Esophagus squamous epithelium (tissue), 5 donors: ENCODE results near the gene SLC39A7. TPM values are rescaled to one million over a fixed set of nuclear protein-coding genes. Genes with fewer than 3 reads are reported as not detected.

Source experiments
- DNase-seq: peaks from one replicate; lab custom pipeline; 2025; lab: John Stamatoyannopoulos, UW
- H3K27ac ChIP-seq, 4 donors: fragments of 200-600 bp; sonication (generic); one replicate each; pipeline ENCODE4 v1.5.1; 2016 to 2019; ENCODE audit warnings: mild to moderate bottlenecking in 1 of 4
- H3K27me3 ChIP-seq, 4 donors: fragments of 200-600 bp; sonication (generic); 1 replicate in 3 of 4; 2 replicates in 1 of 4; pipeline versions ENCODE4 v1.5.1 to v1.6.0; 2017 to 2021; ENCODE audit warnings: antibody characterized with exemption in 1 of 4
- H3K36me3 ChIP-seq, 3 donors: fragments of 200-600 bp; sonication (generic); one replicate each; pipeline ENCODE4 v1.5.1; 2016 to 2019
- H3K4me1 ChIP-seq, 3 donors: fragments of 200-600 bp; sonication (generic); one replicate each; pipeline ENCODE4 v1.5.1; 2017 to 2019
- H3K4me3 ChIP-seq, 4 donors: fragments of 200-600 bp; sonication (generic); 1 replicate in 3 of 4; 2 replicates in 1 of 4; pipeline ENCODE4 v1.5.1; 2016 to 2019; ENCODE audit warnings: mild to moderate bottlenecking in 2 of 4, moderate library complexity in 1 of 4
- H3K9me3 ChIP-seq, 3 donors: fragments of 200-600 bp; sonication (generic); one replicate each; pipeline ENCODE4 v1.5.1; 2016 to 2019
- POLR2A ChIP-seq, 4 donors: fragments of 450-650 bp; IDR thresholded peaks; one replicate each; pipeline ENCODE4 v1.6.1; 2017; ENCODE audit warnings: antibody characterized with exemption in 4 of 4, mild to moderate bottlenecking in 4 of 4, moderate library complexity in 3 of 4
- WGBS, 2 donors: methylation state at CpG; one replicate each; pipeline ENCODE4 v1.1.5; 2018; 5-methylcytosine and 5-hydroxymethylcytosine counted together
- intact Hi-C: fragments of 100-400 bp; cut with DNase I; formaldehyde crosslinking; loops from one replicate; pipeline ENCODE4 v1.15.0; 2022
- total RNA-seq, 4 donors: library from RNA; depleted of rRNA; stranded (reverse); fragments of >200 nt; gene quantifications; one replicate each; pipeline ENCODE4 v1.1.0, GENCODE V29; 2016
- TF ChIP-seq, protein P1 (sequence below), 6 experiments: fragments of 450-650 bp in 4 of 6; fragments of 200-600 bp in 2 of 6; sonication (generic) in 2 of 6; IDR thresholded peaks; one replicate each; pipeline ENCODE4 v1.5.1; 2016 to 2019; ENCODE audit warnings: antibody characterized with exemption in 6 of 6, mild to moderate bottlenecking in 4 of 6, moderate library complexity in 4 of 6
- donor health status: DM: yes; HTN: yes; CAD: no.

SLC39A7 gene
- total RNA-seq, 4 donors from 2014 or later, result 43.1 to 72.4 (median 62.4) TPM

DNA sequence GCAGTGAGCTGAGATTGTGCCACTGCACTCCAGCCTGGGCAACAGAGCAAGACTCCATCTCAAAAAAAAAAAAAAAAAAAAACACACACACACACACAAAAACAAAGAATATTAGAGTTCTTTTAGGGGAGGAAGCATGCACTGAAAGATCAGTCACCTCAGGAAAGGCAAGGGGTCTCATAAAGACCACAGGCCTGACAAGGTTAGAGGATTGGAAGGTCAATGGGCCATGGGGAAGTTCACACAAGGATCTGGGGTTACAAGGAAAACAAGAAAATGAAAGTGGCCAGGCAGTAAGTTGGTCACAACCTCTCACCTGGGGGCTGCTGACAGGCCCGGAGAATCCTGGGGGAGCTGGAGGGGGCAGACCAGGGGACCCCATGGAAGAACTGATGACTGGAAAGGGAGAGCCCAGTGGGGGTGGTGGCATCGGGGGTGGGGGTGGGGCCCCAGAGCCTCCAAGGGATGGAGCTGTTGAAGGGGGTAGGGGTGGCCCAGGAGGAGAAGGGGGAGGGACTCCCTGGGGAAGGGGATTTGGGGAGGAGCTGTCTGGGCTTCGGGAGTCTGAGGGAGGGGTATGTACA lies 1.7 kb upstream of the SLC39A7 start:
- Histone ChIP-seq H3K4me3 (peak overlapping the region; percentile 76 to 88 (median 82)), H3K27me3 (no peaks in the 10 kb centered on the region), H3K27ac (peak overlapping the region; percentile 95 to 97 (median 96)), H3K36me3 (peaks cover 23 to 65% (median 47%) of the 10 kb centered on the region in 3 donors), H3K4me1 (peaks cover 32 to 62% (median 35%) of the 10 kb centered on the region in 3 donors), H3K9me3 (no peaks in the 10 kb centered on the region)
- 25 to 32% methylated on average over 2 to 3 of the region's 3 CpGs for WGBS, 2 donors
- no peak for DNase-seq
- intact Hi-C loops, result no loop called here
- TF ChIP-seq, protein P1, sequence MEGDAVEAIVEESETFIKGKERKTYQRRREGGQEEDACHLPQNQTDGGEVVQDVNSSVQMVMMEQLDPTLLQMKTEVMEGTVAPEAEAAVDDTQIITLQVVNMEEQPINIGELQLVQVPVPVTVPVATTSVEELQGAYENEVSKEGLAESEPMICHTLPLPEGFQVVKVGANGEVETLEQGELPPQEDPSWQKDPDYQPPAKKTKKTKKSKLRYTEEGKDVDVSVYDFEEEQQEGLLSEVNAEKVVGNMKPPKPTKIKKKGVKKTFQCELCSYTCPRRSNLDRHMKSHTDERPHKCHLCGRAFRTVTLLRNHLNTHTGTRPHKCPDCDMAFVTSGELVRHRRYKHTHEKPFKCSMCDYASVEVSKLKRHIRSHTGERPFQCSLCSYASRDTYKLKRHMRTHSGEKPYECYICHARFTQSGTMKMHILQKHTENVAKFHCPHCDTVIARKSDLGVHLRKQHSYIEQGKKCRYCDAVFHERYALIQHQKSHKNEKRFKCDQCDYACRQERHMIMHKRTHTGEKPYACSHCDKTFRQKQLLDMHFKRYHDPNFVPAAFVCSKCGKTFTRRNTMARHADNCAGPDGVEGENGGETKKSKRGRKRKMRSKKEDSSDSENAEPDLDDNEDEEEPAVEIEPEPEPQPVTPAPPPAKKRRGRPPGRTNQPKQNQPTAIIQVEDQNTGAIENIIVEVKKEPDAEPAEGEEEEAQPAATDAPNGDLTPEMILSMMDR (IDR thresholded peaks at IDR 0.05), result no peak
- no peak for TF ChIP-seq POLR2A (IDR thresholded peaks at IDR 0.05)

DNA sequence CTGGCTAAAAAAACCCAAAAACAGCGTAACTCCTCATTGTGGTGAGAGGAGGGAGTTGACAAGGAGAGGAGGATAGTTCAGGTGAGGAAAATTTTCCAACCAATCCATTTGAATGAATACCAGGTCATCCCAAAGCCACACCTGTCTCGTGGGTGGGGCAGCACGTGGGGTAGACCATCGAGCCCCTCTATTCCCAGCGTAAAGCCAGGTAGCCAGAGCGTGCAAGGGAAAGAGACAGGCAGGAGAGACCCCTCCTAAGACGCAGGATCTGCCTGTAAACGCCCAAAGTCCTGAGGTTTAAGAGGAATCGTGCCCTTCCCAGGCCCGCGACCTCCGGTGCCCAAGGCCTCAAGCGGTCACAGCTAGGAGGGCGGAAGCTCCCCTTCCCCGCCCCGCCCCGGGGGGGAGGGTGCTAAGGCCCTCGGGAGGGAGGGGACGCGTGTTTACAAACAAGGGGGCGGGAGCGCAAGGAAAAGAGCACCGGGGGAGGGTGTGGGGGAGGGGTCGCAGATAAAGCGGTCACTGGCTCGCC lies 914 bp upstream of the SLC39A7 start:
- H3K27ac ChIP-seq, result peak overlapping the region; percentile 95 to 97 (median 96)
- no peaks in the 10 kb centered on the region for H3K9me3 ChIP-seq
- H3K4me3 ChIP-seq, result peak overlapping the region; percentile 76 to 88 (median 82)
- intact Hi-C loops, result no loop called here
- no peak for DNase-seq
- H3K4me1 ChIP-seq, result peaks cover 38 to 68% (median 39%) of the 10 kb centered on the region in 3 donors
- peaks cover 23 to 57% (median 41%) of the 10 kb centered on the region in 3 donors for H3K36me3 ChIP-seq
- TF ChIP-seq POLR2A (IDR thresholded peaks at IDR 0.05), result no peak
- TF ChIP-seq, protein P1 (IDR thresholded peaks at IDR 0.05), result peak in 1 of 6 experiments; percentile 5
- 1 to 7% methylated on average over 5 to 10 of the region's 26 CpGs for WGBS, 2 donors
- H3K27me3 ChIP-seq, result no peaks in the 10 kb centered on the region

DNA sequence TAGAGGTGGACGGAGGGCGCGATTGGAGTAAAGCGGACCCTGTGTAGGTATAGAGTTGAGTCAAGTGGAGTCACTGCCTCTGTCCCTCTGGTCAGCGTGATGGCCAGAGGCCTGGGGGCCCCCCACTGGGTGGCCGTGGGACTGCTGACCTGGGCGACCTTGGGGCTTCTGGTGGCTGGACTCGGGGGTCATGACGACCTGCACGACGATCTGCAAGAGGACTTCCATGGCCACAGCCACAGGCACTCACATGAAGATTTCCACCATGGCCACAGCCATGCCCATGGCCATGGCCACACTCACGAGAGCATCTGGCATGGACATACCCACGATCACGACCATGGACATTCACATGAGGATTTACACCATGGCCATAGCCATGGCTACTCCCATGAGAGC lies 479 bp downstream of the SLC39A7 start:
- Histone ChIP-seq H3K27me3 (no peaks in the 10 kb centered on the region), H3K27ac (peak overlapping the region; percentile 95 to 97 (median 96)), H3K9me3 (no peaks in the 10 kb centered on the region), H3K4me1 (peaks cover 43 to 82% (median 47%) of the 10 kb centered on the region in 3 donors), H3K4me3 (peak overlapping the region; percentile 76 to 88 (median 82)), H3K36me3 (peaks cover 17 to 43% (median 28%) of the 10 kb centered on the region in 3 donors)
- WGBS, 2 donors, result 0 to 2% methylated on average over 4 to 10 of the region's 14 CpGs
- intact Hi-C loops, result no loop called here
- no peak for TF ChIP-seq POLR2A (IDR thresholded peaks at IDR 0.05)
- TF ChIP-seq, protein P1 (IDR thresholded peaks at IDR 0.05), result no peak
- DNase-seq, result no peak

DNA sequence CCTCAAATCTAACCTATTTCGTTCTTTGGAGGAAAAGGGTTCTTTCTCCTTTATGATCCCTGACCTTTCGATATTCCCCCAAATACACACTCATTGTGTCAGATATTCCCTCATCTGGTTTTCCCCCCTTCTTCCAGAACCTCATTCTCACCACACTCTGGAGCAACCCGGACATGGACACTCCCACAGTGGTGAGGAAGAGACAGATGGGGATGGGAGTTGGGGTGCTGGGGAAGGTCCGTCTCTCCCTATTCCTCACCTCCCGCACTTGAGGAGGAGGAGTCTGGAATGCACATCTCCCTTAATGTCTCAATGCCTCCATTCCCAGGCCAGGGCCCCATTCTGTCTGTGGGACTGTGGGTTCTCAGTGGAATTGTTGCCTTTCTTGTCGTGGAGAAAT lies 1.3 kb downstream of the SLC39A7 start:
- H3K9me3 ChIP-seq, result no peaks in the 10 kb centered on the region
- WGBS, 2 donors, result 95 to 96% methylated on average over 4 of the region's 6 CpGs
- no peaks in the 10 kb centered on the region for H3K27me3 ChIP-seq
- H3K27ac ChIP-seq, result peak overlapping the region in 1 of 4 donors; percentile 95
- H3K4me3 ChIP-seq, result peak overlapping the region; percentile 76 to 88 (median 82)
- TF ChIP-seq, protein P1 (IDR thresholded peaks at IDR 0.05), result no peak
- no peak for TF ChIP-seq POLR2A (IDR thresholded peaks at IDR 0.05)
- H3K4me1 ChIP-seq, result peaks cover 46 to 90% (median 47%) of the 10 kb centered on the region in 3 donors
- intact Hi-C loops, result no loop called here
- H3K36me3 ChIP-seq, result peaks cover 17 to 35% (median 20%) of the 10 kb centered on the region in 3 donors
- no peak for DNase-seq

DNA sequence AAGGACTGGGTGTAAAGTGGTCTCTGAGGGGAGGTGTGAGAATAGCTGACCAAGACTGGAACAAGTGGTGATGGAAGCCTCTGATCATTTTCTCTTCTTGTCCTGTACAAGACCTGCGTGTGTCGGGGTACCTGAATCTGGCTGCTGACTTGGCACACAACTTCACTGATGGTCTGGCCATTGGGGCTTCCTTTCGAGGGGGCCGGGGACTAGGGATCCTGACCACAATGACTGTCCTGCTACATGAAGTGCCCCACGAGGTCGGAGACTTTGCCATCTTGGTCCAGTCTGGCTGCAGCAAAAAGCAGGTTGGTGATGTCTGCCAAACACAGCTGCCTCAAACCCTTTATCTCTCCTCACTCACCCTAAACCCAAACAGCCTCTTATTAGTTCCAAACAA lies 2.1 kb downstream of the SLC39A7 start:
- no peak overlapping the region for H3K4me3 ChIP-seq
- intact Hi-C loops, result no loop called here
- DNase-seq, result no peak
- H3K27ac ChIP-seq, result no peak overlapping the region
- no peaks in the 10 kb centered on the region for H3K9me3 ChIP-seq
- H3K36me3 ChIP-seq, result peaks cover 14 to 28% (median 17%) of the 10 kb centered on the region in 3 donors
- H3K27me3 ChIP-seq, result no peaks in the 10 kb centered on the region
- peaks cover 49 to 90% (median 54%) of the 10 kb centered on the region in 3 donors for H3K4me1 ChIP-seq
- 82 to 84% methylated on average over 5 to 6 of the region's 6 CpGs for WGBS, 2 donors
- TF ChIP-seq, protein P1 (IDR thresholded peaks at IDR 0.05), result no peak
- no peak for TF ChIP-seq POLR2A (IDR thresholded peaks at IDR 0.05)
